ENCODE data around the gene ACTN1.

DNA sequence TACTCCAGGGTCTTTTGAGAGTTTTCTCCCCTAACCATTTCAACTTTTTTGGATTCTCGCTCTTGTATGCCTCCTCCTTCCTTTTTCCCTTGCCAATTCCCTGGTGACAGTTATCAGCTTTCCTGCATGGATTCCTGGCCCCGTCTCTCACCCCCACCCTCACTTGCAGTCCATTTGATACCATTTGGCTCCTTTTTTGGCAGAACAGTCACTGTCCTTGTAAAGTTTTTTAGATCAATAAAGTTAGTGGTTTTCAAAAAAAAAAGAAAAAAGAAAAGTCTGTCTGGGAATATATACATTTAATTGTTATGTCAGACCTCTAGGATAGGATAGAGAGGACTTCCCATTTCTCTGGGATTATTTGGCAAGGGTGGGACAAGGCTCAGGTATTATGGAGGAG lies 42.1 kb downstream of the ACTN1 start:
- TF ChIP-seq MAX (IDR thresholded peaks at IDR 0.05; ENCODE audit: low read depth) (no peak), PBX3 (IDR thresholded peaks at IDR 0.05) (no peak), TAF1 (IDR thresholded peaks at IDR 0.05; ENCODE audit: borderline replicate concordance, low read depth, low read length) (no peak)
- TF ChIP-seq, protein P1, sequence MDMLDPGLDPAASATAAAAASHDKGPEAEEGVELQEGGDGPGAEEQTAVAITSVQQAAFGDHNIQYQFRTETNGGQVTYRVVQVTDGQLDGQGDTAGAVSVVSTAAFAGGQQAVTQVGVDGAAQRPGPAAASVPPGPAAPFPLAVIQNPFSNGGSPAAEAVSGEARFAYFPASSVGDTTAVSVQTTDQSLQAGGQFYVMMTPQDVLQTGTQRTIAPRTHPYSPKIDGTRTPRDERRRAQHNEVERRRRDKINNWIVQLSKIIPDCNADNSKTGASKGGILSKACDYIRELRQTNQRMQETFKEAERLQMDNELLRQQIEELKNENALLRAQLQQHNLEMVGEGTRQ (IDR thresholded peaks at IDR 0.05; ENCODE audit: borderline replicate concordance, low read depth, low read length): no peak
